Stimulated activated CD4-positive, alpha-beta T cell treated with anti-CD3 and anti-CD28 coated beads, Interleukin-4, amount 100 ng/mL, for 4 hours (primary cell): ENCODE measurements around the gene ZPR1.

Source experiments
- DNase-seq, 2 experiments: peaks; one replicate each; pipeline ENCODE4 v3.0.0-alpha.2; 2020

ZPR1 gene

DNA sequence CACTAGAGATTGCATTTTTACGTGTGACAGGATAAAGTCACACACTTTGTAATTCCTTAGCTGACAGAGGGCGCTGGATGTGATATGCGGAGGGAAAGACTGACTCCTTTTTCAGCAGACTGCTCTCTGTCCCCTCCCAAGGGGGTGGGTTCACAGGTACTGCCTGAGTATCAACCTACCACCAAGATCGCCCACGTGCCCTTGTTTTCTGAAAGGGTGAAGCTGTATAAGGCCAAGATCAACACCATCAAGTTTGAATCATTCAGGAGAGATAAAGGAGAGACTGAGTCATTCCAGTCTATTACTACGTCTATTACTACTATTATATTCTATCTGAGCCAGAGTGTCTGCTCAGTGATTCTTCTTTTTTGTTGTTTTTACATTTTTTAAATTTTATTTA is 45.7 kb downstream of the ZPR1 start:
- DNase-seq = peak in 1 of 2 experiments; percentile 20

GRCh38 chr11:116740741-116741140 is 47.1 kb downstream of the ZPR1 start:
- DNase-seq = no peak

- no peak for DNase-seq
Measured at GRCh38 chr11:116738975-116739374, 48.8 kb downstream of the ZPR1 start.

- DNase-seq = no peak
Measured at GRCh38 chr11:116736763-116737162, 51.1 kb downstream of the ZPR1 start.

- DNase-seq = no peak
Measured at GRCh38 chr11:116733969-116734508, 53.8 kb downstream of the ZPR1 start.

GRCh38 chr11:116733043-116733755 is 54.6 kb downstream of the ZPR1 start:
- DNase-seq = no peak

DNA sequence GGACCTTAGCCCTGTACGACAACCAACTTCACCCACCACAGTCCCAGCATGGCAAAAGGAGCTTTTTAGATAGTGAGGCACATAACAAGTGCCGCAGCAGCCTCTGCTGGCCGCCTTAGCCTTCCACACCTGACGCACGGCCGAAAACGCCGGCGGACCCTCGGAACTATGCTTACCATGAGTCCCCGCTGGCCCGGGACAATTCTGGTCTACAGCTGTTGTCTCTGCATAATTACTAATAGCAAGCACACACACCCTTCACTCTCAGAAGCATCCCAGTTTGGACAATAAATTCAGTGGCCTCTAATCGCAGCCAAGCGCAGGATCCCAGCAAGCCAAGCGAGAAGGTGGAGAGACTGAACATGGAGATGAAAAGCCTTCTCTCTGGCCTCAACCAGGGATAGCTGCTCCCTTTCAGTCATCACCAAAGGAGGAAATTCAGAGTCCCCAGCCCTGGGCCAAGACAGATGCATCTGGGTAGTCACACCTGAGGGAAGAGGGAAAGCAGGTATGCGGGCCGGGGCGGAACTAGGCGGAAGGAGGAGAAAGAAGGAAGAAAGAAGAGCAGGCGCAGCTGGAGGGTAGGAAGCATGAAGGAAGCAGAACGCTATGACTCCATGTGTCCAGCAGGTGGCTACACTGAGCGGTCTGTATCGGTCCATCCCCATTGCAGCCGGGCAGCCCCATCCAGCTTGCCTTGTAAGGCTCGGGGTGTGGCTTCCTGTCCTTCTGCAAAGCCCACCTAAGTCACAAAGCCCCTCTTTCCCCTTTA is 55.4 kb downstream of the ZPR1 start:
- DNase-seq = peak; percentile 36 to 50

- no peak for DNase-seq
Measured at GRCh38 chr11:116731821-116732220, 56.0 kb downstream of the ZPR1 start.

DNA sequence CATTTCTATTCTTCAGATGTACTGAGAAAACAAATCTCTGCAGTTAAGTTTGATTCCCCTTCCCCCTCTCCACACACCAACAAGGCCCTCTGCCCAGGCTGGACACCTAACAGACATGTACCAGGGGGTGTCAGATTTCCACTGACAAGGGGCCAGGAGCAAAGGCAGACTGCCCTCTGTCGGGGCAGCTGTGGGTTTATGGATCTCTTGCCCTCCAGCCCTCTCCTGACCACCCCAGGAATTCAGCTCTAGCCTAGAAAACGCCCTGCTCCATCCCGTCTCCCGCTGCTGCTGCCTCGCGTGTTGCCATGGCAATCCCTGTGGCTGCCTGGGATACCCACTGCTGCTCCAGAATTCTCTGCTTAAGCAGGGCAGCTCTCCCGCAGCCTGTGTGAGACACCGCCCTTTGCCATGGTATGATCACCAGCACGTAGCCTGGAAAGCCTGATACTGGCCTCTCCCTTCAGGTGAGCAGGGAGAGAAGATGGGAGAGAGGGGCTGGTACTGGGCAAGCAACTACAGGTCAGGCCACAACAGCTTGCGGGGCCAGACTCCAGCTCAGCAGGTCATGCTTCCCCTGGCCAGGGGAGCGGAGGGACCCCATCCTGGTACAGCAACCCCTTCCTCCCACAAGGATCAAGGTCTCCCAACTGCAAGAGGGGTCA is 56.6 kb downstream of the ZPR1 start:
- DNase-seq = no peak

DNA sequence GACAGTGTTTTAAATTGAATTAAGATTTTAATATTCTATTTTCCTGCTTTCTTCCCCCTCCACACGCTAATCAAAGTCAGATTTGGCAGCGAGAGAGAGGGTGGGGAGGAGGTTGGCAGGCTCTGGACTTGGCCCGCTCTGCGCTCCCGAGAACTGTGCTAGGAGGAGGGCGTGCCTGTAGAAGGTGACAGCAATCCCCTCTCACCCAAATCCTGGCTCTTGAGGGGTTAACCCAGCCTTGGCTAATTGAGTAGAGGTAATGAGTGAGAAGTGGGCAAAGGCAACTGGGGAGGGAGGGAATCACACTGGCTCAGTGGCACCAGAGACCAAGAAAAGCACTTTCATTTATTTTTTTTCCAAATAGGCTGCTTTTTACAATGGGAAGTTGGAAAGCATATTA is 57.2 kb downstream of the ZPR1 start:
- no peak for DNase-seq

DNA sequence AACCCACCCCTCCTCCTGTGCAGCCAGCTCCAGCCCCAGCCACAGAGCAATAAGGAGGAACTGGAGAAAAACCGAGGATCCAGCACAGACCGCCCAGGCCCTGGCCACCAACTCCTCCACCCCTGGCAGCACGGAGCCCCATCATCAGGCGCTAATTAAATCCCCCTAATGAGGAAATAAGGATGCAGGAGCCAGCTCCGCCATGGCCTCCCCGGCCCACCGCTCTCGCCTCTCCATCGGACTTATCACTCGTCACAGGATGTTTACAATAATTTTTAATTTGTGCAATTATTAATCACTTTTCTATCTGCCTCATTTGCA is 57.6 kb downstream of the ZPR1 start:
- DNase-seq = no peak

DNA sequence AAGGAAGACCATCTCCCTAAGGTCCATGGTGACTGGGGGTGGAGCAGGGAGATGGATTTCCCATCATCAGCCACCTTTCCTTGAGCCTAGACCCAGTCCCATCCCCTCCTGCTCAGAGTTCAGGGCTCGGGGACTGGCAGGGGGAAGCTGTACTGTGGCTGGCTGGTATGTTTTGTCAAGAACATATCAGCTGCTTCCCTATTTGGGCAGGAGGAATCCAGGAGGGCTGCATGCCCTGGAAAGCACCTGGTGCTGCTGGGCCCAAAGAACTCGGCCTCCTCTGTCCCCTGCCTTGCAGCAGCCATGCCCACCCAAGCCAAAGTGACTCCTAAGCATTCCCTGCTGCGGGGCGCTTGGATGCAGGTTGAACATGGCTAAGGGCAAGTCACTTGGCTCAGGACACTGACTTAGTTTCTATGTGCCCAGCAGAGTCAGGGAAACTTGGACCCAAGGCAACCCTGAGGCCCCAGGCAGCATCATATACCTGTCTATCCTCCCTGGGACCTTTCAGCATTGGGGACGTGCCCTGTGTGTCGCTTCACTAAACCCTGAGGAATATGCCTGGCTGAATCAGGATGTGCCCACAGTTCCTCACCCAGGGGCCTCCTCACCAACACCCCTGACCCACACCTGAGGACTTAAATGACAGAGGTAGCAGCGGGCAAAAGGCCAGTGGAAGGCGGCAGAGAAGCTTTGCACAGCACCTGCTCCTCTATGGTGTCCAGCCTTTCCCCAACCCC is 58.2 kb downstream of the ZPR1 start:
- DNase-seq = no peak

GRCh38 chr11:116727990-116728389 is 59.8 kb downstream of the ZPR1 start:
- no peak for DNase-seq

GRCh38 chr11:116725434-116726221 is 62.2 kb downstream of the ZPR1 start:
- DNase-seq = no peak

DNA sequence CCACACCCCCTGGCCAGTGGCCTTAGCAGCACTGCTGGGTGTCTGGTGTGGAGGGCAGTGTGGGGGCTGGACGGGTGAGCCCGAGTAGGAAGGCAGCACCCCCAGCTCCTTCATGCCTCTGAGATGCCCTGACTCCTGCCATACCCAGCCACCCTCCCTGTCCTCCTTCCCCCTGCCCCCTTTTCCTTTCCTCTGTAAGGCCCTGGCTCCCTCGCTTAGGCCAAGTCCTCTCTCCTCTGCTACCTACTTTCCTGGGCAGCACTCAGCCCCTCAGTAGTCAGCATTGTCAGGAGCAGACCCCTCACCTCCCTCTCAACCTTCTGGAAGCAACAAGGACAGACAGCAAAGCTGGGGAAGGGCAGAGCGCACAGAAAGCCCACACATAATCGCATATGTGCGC is 63.0 kb downstream of the ZPR1 start:
- no peak for DNase-seq
